NCI-H526 (cell line): ENCODE data around the gene FBXO22.
"Not testable (repeated sequence)": the region's sequence is repeated elsewhere in the genome, so short reads cannot be mapped to it uniquely, and the experiment has no call there.

Source experiments
- DNase-seq, 2 experiments: peaks; one replicate each; lab custom pipeline; 2025; lab: John Stamatoyannopoulos, UW

The FBXO22 gene

DNA sequence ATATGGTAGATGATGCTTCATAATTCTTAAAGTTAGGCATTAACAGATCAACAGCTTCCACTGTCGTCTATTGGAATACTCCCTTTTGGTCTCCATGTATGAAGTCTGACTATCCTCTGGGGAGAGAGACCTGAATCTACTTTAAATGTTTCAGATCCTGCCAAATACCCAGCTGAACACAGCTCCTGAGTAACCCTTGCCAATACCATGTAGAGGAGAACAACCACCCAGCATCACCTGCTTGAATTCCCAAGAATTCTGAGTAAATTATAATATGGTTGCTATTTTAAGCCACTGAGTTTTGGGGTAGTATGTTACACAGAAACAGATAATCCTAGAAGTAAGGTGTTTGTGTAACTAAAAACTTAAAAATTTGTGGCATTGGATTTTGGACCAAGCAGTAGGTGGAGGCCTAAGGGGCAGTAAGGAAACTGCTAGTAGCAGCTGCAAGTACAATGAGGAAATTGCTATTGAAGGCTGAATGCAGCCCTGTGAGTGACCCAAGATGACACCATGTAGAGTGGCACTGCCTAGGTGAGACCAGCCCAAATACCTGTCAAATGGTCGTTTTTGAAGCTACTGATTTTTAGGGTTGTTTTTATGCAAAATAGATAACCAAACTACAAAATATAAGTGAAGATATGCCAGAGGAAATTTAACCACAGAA lies 77.6 kb downstream of the FBXO22 start:
- DNase-seq, result no peak

DNA sequence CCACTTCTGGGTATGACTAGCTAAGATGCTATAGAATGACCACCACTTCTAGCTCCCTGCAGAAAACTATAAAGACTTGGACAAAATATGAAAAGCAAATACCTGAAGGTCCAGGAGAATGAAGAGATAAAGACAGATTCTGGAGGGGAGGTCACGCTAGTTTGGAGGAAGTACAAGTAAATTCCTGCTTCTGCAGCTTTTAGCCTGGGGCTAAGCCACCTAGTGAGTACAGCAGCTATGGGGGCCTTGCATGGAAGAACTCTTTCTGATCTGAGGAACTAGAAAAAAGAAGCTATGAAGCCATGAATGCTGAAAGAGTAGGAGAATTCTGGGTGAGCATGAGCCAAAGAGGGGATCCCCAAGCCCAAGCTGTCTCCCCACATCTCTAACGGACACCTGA lies 78.8 kb downstream of the FBXO22 start:
- DNase-seq, result no peak

DNA sequence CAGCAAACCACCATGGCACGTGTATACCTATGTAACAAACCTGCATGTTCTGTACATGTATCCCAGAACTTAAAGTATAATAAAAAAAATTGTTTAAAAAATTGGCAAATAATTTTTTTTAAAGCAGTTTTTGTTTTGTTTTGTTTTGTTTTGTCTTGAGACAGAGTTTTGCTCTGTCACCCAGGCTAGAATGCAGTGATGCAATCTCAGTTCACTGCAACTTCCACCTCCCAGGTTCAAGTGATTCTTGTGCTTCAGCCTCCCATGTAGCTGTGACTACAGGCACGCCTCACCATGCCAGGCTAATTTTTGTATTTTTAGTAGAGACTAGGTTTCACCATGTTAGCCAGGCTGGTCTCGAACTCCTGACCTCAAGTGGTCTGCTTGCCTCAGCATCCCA lies 81.0 kb downstream of the FBXO22 start:
- not testable (repeated sequence) for DNase-seq

DNA sequence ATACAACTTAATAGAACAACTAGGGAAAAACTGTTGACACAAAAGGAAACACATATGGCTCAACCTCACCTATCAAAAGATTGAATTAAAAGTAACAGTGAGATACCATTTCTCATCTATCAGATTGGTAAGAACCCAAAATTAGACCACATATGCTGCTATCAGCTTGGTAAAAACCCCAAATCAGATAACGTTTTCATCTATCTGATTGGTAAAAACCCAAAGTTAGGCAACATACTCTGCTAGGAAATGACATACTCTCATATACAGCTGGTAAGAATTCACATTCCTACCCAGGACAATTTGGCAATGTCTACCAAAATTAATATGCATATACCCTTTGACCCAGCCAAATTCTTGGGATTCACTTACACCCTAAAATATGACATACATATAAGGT lies 82.3 kb downstream of the FBXO22 start:
- no peak for DNase-seq

DNA sequence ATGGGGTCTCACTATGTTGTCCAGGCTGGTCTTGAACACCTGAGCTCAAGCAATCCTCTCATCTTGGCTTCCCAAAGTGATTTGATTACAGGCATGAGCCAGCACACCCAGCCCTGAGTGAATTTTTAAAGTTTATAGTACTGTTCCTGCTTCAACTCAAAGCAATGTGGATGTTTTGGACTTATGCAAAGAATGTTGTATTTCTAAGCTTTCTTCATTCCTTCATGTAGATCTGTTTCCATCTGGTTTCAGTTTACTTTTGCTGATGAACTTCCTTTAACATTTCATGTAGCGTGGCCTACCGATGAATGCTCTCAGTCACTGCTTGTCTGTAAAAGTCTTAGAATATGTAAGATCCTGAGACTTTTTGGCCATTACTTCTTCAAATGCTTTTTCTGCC lies 85.4 kb downstream of the FBXO22 start:
- no peak for DNase-seq

DNA sequence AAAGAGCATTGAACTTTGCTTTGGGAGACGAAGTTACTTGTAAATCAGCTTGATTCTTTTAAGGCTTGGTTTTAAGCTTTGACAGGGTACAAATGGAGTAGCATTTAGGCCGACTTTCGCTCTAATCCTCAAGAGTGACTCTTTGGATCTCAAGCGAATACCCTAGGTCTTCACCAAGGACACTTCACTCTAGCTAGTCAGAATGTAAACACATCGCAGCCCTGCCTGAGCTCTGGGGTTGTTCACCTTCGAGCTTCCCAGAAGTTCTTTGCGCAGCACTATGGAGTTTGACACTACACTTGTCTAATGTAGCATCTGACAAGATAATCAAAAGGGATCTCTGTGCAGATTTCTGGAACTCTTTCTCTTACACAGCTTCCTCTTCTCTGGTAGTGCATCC lies 86.2 kb downstream of the FBXO22 start:
- DNase-seq, result no peak
